ENCODE results near the gene MYO1C.
"Not testable (repeated sequence)": the region's sequence is repeated elsewhere in the genome, so short reads cannot be mapped to it uniquely, and the experiment has no call there.

The MYO1C gene

DNA sequence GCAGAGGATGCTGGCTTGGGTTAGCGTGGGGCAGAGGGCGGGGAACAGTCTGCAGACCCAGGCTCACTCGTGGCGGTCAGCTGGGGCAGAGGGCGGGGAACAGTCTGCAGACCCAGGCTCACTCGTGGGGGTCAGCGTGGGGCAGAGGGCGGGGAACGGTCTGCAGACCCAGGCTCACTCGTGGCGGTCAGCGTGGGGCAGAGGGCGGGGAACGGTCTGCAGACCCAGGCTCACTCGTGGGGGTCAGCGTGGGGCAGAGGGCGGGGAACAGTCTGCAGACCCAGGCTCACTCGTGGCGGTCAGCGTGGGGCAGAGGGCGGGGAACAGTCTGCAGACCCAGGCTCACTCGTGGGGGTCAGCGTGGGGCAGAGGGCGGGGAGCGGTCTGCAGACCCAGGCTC is 16.2 kb upstream of the MYO1C start:
- not testable (repeated sequence) for DNase-seq

DNA sequence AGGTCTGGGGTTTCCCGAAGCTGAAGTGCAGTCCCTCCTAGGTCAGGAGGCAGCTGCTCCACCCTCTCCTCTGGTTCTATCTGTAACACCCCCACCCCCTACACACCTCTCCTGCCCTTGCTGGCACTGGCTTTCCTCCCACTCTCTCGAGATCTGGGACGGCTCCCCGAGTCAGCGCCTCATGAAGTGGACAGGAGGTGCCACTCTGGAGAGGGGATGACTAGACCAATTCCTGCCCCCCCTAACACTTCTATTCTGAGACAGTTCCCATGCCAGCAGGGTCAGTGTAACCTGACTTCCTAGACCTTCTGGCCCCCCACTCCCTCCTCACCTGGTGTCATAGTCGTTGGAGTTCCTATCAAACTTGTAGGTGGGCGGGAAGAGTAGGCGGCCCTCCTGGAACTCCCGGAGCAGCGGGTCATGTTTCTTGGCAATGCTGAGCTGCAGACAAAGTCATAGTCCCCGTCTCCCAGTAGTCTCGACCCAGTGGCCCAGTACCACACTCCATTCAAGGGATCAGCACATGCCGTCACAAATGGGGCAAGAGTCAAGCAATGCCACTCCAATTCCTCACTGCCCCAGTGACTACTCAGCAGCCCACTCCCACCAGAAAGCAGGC is 14.3 kb upstream of the MYO1C start:
- no peak for DNase-seq

DNA sequence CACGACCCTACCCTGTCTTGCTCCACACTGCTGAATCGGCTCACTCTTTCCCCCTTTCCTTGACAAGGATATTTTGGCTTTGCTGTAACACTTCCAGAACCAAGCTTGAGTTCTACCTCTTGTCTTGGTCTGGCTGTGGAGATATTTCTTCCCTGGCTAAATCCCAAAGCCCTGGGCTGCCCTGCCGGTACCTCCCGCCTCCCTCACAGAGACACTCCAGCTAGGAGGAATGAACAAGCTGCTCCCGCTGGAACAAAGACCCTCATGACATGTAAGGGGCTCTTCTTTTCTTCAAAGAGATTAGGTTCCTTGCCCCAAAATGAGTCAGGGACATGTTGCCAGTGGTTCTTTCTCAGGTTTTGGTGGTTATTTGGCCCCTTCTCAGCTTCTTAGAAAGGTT is 13.1 kb upstream of the MYO1C start:
- DNase-seq = no peak

DNA sequence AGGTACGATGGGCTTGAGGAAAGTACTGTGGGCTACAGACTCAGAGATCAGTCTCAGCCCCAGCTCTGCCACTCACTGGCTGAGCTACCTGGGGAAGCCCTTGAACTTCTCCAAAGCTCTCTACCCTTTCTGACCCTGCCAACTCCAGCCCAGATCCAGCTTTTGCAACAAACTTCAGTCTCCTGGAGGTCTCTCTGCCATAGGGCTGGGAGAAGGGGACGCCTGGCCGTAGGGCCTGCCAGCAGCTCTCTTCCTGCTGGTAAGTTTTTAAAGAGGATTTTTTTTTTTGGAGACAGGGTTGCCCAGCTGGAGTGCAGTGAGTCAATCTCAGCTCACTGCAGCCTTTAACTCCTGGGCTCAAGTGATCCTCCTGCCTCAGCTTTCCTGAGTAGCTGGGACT is 12.4 kb upstream of the MYO1C start:
- DNase-seq = no peak

DNA sequence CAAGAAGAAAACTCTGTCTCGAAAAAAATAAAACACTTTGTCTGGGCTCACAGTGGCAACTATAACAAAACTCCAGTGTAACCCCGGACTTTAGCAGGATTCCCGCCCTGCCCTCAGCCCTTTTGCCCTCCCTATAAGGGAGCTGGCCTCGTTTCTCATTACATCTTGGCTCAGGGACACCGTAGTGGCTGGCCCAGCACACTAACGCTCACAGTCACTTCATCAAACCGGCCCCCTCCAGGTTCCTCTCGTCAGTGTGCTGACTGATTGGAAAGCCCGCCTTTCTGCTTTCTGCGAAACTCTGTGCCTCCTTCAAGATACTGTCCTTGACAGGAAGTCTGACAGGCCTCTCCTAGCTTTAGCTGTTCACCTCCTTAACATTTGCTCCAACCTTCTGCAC is 11.2 kb upstream of the MYO1C start:
- DNase-seq = no peak

DNA sequence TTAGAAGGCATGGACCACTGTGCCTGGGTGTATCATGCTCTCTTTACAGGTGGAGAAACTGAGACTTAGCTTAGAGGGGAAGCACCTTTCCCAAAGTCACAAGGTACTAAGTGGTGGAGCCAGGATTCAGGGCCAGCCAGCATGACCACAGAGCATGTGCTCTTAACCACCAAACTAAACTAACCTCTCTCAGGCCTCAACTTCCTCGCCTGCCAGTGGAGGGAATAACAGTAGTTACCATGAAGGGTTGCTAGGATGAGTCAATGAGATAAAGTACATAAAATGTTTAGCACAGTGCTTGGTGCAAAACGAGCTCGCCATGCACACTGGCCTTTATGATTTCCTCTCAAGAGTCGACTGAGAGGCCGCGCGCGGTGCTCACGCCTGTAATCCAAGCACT is 6.4 kb upstream of the MYO1C start:
- DNase-seq = no peak

DNA sequence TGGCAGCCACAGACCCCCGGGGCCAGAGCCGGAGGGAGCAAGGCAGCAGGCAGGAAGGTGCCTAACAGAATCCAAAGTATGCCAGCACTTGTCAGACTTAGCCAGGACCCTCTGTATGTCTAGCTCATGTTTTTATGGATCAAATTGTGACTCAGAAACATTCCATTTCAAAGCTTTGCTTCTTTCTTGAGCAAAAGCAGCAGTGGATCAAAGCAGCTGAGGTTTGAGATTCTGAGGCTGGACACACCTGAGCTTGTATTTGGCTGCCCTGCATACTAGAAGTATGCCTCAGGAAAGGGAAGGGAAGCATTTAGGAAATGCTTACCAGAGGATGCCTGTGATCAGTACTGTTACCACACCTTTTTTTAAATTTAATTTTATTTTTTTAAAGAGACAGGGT is 5.7 kb upstream of the MYO1C start:
- DNase-seq = no peak

DNA sequence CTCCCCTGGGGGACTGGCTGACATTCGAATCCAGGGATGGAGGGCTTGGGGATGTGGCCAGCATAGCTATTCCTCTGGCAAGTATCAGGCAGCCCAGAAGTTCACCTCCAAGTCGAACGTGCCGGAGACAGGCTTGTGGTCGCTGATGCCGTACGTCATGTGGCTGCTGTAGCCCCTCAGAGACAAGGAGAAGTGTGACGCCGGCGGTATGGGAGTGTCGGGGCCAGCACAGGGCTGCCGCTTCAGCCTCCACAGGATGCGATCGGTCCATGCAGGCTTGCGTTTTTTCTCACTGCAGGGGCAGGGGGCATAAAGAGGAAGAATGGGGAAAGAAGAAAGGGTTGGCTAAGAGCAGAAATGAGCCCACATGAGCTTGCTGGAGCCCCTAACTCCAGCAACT is 5.3 kb upstream of the MYO1C start:
- no peak for DNase-seq

DNA sequence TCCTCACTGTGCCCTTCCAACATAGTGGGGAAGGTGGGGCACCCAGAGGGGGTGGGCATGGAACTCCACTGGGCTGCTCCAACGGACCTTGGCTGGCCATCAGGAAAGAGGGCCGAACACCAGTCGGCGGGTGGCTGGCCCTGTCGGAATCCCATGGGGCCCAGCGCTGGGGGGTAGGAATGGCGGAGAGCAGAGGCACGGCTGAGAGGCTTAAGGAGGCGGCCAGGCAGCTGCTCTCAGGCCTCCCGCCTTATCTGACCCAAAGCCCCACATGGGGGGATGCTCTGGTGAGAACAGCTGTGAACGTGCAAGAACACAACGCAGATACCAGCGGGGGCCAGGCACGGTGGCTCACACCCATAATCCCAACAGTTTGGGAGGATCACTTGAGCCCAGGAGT is 4.4 kb upstream of the MYO1C start:
- DNase-seq = no peak

DNA sequence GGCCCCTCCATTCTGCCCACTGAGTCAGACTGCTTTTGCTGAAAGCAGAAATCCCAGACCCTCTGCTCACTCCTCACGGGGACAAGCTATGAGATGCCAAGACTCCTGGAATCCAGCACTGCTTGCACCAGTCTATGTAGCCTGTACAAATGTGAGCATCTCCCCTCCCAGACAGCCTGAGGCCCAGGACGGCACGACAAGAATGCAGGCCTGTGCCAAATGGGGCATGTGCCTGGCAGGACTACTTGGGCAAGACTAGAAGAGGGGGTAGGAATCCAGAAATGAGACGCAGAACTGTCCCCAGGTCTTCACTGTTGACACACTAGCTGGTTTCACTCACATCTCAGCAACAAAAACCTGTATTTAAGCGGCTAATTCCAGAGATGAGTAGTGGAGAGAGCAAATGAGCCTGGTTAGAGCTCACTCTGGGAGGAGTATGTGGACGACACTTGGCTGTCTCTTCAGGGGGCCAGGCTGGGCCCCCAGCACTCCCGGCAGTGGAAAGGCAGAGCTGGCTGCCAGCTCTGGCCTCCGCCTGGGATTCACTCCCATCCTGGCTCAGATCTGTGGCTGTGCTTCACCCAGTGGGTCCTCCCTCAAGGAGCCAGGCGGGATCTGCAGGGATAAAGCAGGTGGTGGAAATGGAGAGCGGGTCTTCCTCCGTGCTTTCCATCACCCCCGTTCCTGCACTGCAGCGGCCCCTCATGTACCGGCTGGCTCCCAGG is 2.9 kb upstream of the MYO1C start:
- no peak for DNase-seq

DNA sequence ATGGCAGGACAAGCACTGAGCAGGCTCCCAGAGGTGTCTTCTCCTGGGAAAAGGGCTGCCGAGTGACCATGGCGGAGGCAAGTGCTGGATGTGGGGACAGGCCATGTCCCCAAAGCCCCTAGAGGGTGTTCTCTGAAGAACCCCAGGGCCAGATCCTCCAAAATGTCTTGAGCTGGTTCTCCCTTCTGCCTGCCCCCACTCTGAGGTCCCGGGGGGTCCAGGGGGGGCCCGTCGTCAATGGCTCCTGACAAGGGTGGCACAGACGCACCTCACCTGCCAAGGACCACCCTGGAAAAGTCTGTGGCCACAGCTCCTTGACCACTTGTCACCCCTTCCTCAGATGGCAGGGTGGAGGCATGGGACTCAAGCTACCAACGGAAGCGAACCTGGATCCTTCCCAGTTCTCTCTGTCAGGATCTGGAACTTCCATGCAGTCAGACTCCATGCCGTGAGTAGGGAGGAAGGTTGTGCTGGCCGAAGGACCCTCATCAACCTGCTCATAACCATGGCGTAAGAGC is 2.3 kb upstream of the MYO1C start:
- DNase-seq = no peak

DNA sequence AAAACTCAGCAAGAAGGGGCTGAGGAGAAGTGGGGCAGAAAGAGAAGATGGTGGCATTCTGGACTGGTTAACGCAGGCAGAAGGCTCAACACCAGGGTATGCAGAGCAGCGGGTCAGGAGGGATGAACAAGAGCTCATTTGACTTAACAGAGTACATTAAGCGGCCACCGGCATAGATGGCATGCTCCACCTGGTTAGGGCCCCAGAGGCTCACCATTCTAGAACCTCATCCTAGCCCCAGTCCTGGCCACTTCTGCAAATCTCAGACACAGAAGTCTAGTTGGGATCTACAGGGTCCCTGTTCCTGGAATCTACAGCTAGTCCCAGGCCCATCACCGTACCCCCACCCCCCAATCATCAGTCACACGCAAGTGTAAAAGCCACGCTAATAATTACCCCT is 1.7 kb upstream of the MYO1C start:
- DNase-seq = no peak

DNA sequence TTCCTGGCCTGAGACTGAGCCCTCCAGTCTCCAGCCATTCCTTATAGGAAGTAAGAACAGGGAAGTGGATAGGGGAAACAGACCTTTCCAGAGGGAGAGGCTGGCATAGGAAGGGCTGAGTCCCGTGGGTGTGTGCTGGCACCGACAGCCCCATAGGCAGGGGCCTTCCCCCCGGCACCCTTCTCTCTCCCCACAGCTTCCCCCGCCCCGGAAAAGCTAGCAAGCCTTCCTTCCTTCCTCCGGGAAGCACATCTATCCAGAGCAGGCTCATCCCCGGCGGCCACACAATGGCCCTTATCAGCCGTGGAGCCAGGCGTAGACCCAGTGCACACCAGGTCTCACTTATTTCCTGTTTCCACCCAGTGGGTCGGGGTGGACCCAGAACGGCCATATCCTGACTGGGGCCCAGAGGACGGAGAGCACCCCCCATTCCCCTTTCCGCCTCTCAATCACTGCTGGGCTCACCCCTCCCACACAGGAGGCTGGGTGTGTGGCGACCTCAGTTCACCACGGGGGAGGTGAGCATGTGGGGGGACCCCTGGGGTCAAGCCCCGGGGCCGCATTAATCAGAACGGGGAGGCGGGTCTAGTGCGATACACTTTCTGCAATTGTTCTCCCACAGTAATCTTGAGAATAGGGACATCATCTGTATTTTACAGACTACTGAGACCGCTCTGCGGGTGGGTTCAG is 950 bp upstream of the MYO1C start:
- no peak for DNase-seq

DNA sequence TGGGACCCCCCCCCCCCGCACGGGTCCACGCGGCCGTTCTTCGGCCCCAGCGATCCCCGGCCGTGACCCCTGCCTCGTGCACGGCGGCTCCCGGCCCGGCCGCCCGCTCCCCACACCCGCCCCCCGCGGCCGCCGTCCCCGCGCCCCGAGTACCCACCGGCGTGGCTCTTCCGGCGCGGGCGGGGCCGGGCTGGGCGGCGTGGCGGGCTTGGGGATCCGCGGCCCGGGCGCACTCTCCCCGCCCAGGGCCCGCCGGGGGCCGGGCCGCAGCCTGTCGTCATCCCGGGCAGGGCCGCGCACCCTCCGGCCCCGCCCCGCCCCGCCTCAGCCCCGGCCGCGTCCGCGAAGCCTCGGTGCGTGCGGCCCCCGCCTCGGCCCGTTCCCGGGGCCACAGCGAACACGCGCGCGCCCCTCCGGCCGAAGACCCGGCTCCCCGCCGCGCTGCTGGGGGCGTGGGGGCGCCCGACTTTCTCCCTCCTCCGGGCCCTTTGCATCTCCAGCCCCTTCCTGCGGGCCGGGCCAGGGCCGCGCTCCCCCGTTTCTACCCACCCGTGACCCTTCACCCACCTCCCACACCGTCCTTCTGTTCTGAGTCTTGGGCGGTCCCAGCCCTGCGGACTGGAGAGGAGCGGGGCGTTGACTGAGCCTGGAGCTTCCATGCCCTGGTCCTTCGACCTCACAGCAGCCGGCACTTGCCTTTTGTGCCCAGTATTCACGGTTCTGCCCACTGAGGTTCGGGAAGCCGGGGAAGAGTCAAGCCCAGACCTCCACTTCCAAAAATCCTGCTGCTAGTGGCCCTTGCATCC is 840 bp downstream of the MYO1C start:
- DNase-seq = no peak

DNA sequence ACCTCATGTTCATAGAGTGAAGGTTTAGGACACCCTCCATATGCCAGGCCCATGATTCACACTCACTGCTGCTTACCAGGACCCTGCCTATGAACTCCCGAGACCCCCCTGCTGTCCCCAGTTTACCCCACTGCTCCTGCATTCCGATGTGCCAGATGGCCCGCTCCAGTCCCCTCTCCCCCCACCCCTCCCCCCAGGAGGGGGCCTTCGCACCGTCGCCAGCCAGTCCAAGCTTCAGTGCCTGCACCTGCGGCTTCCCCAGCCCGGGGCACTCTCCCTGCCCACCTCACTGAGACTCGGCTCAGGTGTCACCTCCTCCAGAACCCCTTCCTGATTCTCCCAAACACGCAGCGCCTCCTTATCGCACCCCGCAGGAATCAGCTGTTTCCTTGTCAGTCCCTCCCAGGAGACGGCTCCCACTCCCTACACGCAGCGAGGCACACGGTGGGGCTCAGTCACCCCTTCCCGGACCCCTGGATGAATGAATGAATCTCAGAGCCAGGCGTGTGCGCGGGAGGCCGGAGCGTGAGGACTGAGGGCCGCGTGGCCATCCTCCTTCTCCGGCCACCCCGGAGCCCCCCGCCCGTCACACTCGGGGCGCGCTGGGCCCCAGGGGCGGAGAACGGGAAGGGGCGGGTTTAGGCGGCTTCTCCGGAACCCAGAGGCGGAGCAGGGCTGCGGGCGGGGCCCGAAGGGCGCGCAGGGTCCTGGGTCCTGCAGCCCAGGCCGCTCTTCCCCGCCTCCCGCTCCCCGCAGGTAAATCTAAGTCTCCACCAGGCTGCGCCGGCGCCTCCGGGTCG is 1.6 kb downstream of the MYO1C start:
- peak; percentile 50 for DNase-seq

DNA sequence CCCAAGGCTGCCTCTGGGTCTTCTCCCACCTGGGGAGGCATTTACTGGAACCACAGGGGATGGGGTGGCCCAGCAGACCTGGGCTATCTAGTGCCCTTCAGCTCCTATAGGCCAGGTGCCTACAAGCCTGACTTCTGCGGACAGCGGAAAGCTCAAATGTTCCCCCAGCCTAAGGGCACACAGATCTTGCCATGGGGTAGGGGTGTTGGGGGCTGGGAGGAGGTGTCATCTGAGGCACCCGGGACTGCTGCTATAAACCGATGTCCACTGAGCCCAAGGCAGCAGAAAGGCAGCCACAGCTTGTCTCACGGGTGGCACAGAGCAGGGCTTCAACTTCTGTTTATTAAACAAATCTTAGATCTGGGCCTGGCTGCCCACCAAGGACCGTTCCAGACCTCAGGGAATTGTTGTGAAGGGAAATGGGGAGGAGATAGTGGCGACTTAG is 3.6 kb downstream of the MYO1C start:
- DNase-seq = no peak

DNA sequence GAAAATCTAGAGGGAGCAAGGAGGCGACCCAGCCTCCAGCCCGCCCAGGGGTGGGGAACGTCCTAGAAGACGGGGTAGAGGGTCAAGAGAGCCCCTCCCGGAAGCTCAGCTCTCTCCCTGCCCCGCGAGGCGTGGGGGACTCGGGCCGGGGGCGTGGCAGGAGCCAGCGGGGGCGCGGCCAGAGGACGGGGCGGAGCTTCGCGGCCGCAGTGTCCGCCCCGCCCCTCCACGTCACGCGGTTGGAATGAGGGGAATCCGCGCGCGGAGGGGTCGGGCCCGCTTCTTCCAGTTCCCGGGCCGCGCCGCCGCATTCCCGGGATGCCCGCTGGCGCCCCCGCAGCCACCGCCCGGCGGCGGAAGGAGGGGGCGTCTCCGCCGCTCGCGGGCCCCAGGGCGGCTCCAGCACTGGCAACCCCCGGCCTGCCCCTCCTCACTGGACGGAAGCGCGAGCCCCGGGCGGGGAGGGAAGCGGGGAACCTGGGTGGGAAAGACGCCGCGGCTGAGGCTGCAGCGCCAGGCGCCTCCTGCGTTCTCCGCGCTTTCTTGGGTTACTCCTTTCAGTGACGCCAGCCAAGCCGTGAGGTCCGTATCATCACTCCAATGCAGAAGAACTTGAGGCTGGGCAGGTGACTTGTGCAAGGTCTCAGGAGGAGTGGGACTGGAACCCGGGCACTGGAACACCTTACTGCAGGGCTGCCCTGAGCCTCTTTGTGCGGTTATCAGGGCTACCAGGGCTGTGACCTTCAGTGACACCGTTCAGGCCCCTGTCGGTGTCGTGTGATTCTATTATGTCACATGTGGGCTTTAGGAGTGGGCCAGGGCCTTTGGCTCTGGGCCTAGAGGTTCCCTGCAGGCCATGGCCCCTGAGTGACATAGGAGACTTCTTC is 4.3 kb downstream of the MYO1C start:
- peak; percentile 69 for DNase-seq

DNA sequence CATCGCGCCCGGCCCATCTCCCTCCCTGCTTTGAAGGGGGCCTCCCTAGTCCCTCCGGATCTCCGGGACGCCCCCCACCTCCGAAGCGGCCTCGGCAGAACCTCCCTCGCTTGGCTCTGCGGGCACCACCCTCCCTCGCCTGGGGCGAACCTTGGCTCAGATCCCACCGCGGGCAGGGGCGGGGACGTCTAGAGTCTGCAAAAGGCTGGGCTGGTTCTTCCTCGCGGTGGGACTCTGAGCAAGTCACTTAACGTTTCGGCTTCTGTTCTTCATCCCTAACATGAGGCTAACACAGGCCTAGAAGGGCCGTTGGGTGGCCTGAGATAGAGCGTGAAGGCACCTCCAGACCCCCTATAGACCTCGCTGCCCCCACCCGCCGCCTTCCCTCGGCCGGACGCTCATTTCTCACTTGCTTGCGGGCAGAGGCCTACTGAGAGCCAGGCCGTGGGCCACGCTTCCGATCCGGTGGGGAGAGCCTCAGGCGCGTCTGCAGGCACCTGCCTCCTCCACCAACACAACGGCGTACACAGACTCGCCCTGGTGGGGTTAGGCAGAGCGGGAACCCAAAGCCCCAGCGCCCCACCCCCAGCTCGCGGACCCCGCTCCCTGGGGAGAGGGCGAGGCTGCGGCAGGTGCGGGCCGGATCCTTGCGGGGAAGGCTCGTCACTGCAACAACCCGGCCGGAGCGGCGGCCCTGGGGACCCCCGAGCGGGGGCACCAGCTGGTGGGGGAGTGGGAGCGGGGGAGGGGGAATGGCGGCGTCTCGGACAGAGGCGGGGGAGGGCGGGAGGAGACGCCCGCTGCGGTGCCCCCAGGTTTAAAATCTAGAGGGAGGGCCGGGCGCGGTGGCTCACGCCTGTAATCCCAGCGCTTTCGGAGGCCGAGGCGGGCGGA is 5.4 kb downstream of the MYO1C start:
- peak; percentile 71 for DNase-seq

DNA sequence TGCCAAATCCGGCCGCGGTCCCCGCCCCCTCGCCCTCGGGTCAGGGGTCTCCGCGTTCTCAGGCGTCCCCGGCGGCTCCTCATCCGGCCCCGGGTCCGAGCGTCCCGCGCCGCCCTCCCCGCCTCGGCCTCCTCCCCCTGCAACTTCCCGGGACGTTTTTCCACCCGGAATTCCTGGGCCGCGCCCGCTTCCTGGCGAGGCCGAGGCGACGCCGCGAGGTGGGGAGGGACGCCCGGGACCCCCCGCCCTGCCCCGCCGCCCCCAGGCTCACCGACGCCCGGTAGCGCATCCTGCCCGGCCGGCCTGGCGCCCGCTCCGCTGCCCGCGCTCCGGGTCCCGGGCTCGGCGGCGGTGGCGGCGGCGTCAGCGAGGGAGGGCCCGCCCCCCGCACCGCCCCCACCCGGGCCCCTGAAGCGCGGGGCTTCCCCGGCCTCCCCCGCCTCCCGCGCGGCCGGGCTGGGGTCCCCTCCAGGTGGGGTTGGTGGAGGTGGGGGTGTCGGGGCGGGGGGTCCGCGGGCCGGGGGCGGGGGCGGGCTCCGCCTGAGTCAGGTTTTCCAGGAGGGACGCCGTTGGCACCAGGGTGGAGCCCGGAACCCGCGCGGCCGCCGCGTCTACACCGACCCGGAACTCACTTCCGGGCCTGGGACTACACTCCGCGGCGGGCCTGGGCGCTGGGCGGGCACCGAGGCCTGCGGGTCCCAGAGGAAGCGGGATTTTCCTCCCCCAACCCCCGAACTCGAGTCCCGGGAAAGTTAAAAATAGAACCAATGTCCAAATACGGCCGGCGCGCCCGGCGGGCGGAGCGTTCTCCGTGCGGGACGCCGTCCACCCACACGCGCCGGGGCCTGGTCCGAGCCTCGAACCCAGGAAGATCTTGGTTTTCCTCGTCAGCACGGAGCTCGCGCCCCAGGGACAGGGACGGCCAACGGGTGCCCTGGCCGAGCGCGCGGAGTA is 6.8 kb downstream of the MYO1C start:
- DNase-seq = peak; percentile 62
